GM21360 (cell line): ENCODE measurements around the gene TNFAIP8L3.

Experiments used
- ATAC-seq: cut with Tn5 transposase; IDR thresholded peaks from one replicate; pipeline ENCODE4 v1.9.1; 2021; ENCODE audit warnings: mild to moderate bottlenecking, moderate library complexity; ENCODE audit not compliant: unreplicated experiment

TNFAIP8L3 gene

GRCh38 chr15:51090753-51091152 lies 4.0 kb downstream of the TNFAIP8L3 start:
- no peak for ATAC-seq

GRCh38 chr15:51089699-51090453 lies 4.8 kb downstream of the TNFAIP8L3 start:
- ATAC-seq: no peak

GRCh38 chr15:51089041-51089440 lies 5.7 kb downstream of the TNFAIP8L3 start:
- ATAC-seq: no peak

GRCh38 chr15:51088585-51088984 lies 6.1 kb downstream of the TNFAIP8L3 start:
- no peak for ATAC-seq

GRCh38 chr15:51087513-51087912 lies 7.2 kb downstream of the TNFAIP8L3 start:
- ATAC-seq: no peak

- no peak for ATAC-seq
These were observed 8.3 kb downstream of the TNFAIP8L3 start for GRCh38 chr15:51086409-51086808.

- ATAC-seq: no peak
These were observed 8.9 kb downstream of the TNFAIP8L3 start for GRCh38 chr15:51085764-51086163.

- no peak for ATAC-seq
These were observed 11.0 kb downstream of the TNFAIP8L3 start for GRCh38 chr15:51083641-51084166.

- no peak for ATAC-seq
These were observed 12.5 kb downstream of the TNFAIP8L3 start for GRCh38 chr15:51082246-51082645.

- no peak for ATAC-seq
These were observed 14.4 kb downstream of the TNFAIP8L3 start for GRCh38 chr15:51080286-51080685.

GRCh38 chr15:51079226-51079625 lies 15.5 kb downstream of the TNFAIP8L3 start:
- no peak for ATAC-seq

GRCh38 chr15:51077221-51078153 lies 17.2 kb downstream of the TNFAIP8L3 start:
- ATAC-seq: no peak

GRCh38 chr15:51076524-51077220 lies 18.0 kb downstream of the TNFAIP8L3 start:
- ATAC-seq: no peak

- ATAC-seq: no peak
These were observed 18.7 kb downstream of the TNFAIP8L3 start for GRCh38 chr15:51075826-51076523.

GRCh38 chr15:51075364-51075763 lies 19.3 kb downstream of the TNFAIP8L3 start:
- ATAC-seq: no peak

- ATAC-seq: no peak
These were observed 19.8 kb downstream of the TNFAIP8L3 start for GRCh38 chr15:51074926-51075325.

GRCh38 chr15:51071578-51071977 lies 23.1 kb downstream of the TNFAIP8L3 start:
- ATAC-seq: no peak

GRCh38 chr15:51069983-51070382 lies 24.7 kb downstream of the TNFAIP8L3 start:
- ATAC-seq: no peak

GRCh38 chr15:51067510-51067909 lies 27.2 kb downstream of the TNFAIP8L3 start:
- no peak for ATAC-seq

- no peak for ATAC-seq
These were observed 28.9 kb downstream of the TNFAIP8L3 start for GRCh38 chr15:51065781-51066180.
